GM23338 (cell line): ENCODE measurements around the gene PIP5K1C. TPM values are rescaled to one million over a fixed set of nuclear protein-coding genes. Genes with fewer than 3 reads are reported as not detected.

Experiments
- ATAC-seq: fragments of 200-7000 bp; cut with Tn5 transposase; 3 replicates; pipeline ENCODE4 v1.9.1; 2020
- DNase-seq: peaks from one replicate; pipeline ENCODE4 v3.0.0-alpha.2; 2015; ENCODE audit warnings: low spot score
- H2AFZ ChIP-seq: fragments of 200-600 bp; sonication (generic); 2 replicates; pipeline ENCODE4 v1.8.0; 2016; ENCODE audit warnings: antibody characterized with exemption, mild to moderate bottlenecking, moderate library complexity
- H3F3A ChIP-seq: fragments of 200-600 bp; sonication (generic); replicated peaks from 2 replicates; pipeline ENCODE4 v1.8.0; 2017; ENCODE audit warnings: antibody characterized with exemption, mixed run types, low read depth
- H3K27ac ChIP-seq: fragments of 200-600 bp; sonication (generic); 2 replicates; pipeline ENCODE4 v1.6.1; 2016; ENCODE audit warnings: low read depth
- H3K27me3 ChIP-seq: fragments of 200-600 bp; sonication (generic); 2 replicates; pipeline ENCODE4 v1.8.0; 2016; ENCODE audit warnings: mild to moderate bottlenecking, mixed run types, moderate library complexity; ENCODE audit not compliant: insufficient read depth
- H3K36me3 ChIP-seq: fragments of 200-600 bp; sonication (generic); 2 replicates; pipeline ENCODE4 v1.8.0; 2016; ENCODE audit warnings: mild to moderate bottlenecking; ENCODE audit not compliant: insufficient read depth
- H3K4me1 ChIP-seq: fragments of 200-600 bp; sonication (generic); 2 replicates; pipeline ENCODE4 v1.8.0; 2016; ENCODE audit warnings: mild to moderate bottlenecking, moderate library complexity; ENCODE audit not compliant: insufficient read depth
- H3K4me2 ChIP-seq: fragments of 200-600 bp; sonication (generic); 2 replicates; pipeline ENCODE4 v1.7.1; 2017; ENCODE audit warnings: mixed run types
- H3K4me3 ChIP-seq: fragments of 200-600 bp; sonication (generic); 2 replicates; pipeline ENCODE4 v1.6.1; 2016; ENCODE audit warnings: mixed run types
- H3K79me2 ChIP-seq: fragments of 200-600 bp; sonication (generic); replicated peaks from 2 replicates; pipeline ENCODE4 v1.8.0; 2017; ENCODE audit warnings: mild to moderate bottlenecking; ENCODE audit not compliant: insufficient read depth
- H3K9me2 ChIP-seq: fragments of 200-600 bp; sonication (generic); 2 replicates; pipeline ENCODE4 v1.8.0; 2017; ENCODE audit not compliant: insufficient read depth
- H4K20me1 ChIP-seq: fragments of 200-600 bp; sonication (generic); replicated peaks from 2 replicates; pipeline ENCODE4 v1.8.0; 2017; ENCODE audit warnings: mild to moderate bottlenecking; ENCODE audit not compliant: insufficient read depth
- H3K27ac Mint-ChIP-seq: 2 replicates; pipeline ENCODE4 v1.8.0; 2020; ENCODE audit warnings: inconsistent platforms, mild to moderate bottlenecking, moderate library complexity, mixed read lengths
- H3K27me3 Mint-ChIP-seq: 3 replicates; pipeline ENCODE4 v1.8.0; 2022; ENCODE audit warnings: low read depth, mild to moderate bottlenecking, moderate library complexity, mixed read lengths, inconsistent platforms; ENCODE audit not compliant: insufficient read depth, poor library complexity
- H3K36me3 Mint-ChIP-seq: 3 replicates; pipeline ENCODE4 v1.8.0; 2021; ENCODE audit warnings: low read depth, mild to moderate bottlenecking, inconsistent platforms, moderate library complexity, mixed read lengths
- H3K4me1 Mint-ChIP-seq: 3 replicates; pipeline ENCODE4 v1.8.0; 2020; ENCODE audit warnings: mild to moderate bottlenecking, inconsistent platforms, mixed read lengths
- H3K4me3 Mint-ChIP-seq: 3 replicates; pipeline ENCODE4 v1.8.0; 2021; ENCODE audit warnings: moderate library complexity, mild to moderate bottlenecking, inconsistent platforms, mixed read lengths
- H3K9me3 Mint-ChIP-seq: 3 replicates; pipeline ENCODE4 v1.8.0; 2020; ENCODE audit warnings: moderate library complexity, mild to moderate bottlenecking, inconsistent platforms, mixed read lengths
- EZH2phosphoT487 ChIP-seq: fragments of 200-600 bp; sonication (generic); IDR thresholded peaks from one replicate; pipeline ENCODE4 v1.8.1; 2018; ENCODE audit warnings: antibody characterized with exemption; ENCODE audit not compliant: unreplicated experiment
- JUNB ChIP-seq: IDR thresholded peaks from one replicate; pipeline ENCODE4 v1.6.1; 2016; ENCODE audit warnings: antibody characterized with exemption; ENCODE audit not compliant: unreplicated experiment
- NANOG ChIP-seq: IDR thresholded peaks from 2 replicates; pipeline ENCODE4 v1.6.1; 2016; ENCODE audit warnings: antibody characterized with exemption, borderline replicate concordance
- STAT1 ChIP-seq: IDR thresholded peaks from one replicate; pipeline ENCODE4 v1.6.1; 2016; ENCODE audit warnings: antibody characterized with exemption; ENCODE audit not compliant: unreplicated experiment
- ZNF331 ChIP-seq: fragments of 250-450 bp; sonication (Bioruptor Pico); IDR thresholded peaks from 2 replicates; pipeline ENCODE4 v1.5.0; 2020; ENCODE audit warnings: low read depth, mild to moderate bottlenecking, moderate library complexity
- polyA plus RNA-seq: library from polyadenylated mRNA; unstranded; fragments of >200 nt; fragmentation: Nextera tagmentation; extraction: Ambion mirVana; gene quantifications from 2 replicates; pipeline ENCODE4 v1.2.1, GENCODE V29; 2016
- total RNA-seq: library from RNA; depleted of rRNA; stranded (reverse); fragments of >200 nt; shearing (Covaris generic); gene quantifications from 2 replicates; pipeline ENCODE4 v1.2.3, GENCODE V29; 2014
- TF ChIP-seq, protein P1 (sequence below), 2 experiments: fragments of 200-600 bp in 1 of 2; sonication (generic) in 1 of 2; conservative IDR thresholded peaks; 2 replicates each; pipeline versions ENCODE4 v1.5.1 to v1.6.1; 2016 to 2017; ENCODE audit warnings: antibody characterized with exemption in 2 of 2, low read depth in 2 of 2, mild to moderate bottlenecking in 2 of 2, moderate library complexity in 1 of 2
- TF ChIP-seq, protein P2 (sequence below): IDR thresholded peaks from 2 replicates; pipeline ENCODE4 v1.6.1; 2016; ENCODE audit warnings: antibody characterized with exemption

Gene PIP5K1C
- total and polyA plus RNA-seq, 2 experiments from 2014 or later = 11.8 to 46.7 TPM

DNA sequence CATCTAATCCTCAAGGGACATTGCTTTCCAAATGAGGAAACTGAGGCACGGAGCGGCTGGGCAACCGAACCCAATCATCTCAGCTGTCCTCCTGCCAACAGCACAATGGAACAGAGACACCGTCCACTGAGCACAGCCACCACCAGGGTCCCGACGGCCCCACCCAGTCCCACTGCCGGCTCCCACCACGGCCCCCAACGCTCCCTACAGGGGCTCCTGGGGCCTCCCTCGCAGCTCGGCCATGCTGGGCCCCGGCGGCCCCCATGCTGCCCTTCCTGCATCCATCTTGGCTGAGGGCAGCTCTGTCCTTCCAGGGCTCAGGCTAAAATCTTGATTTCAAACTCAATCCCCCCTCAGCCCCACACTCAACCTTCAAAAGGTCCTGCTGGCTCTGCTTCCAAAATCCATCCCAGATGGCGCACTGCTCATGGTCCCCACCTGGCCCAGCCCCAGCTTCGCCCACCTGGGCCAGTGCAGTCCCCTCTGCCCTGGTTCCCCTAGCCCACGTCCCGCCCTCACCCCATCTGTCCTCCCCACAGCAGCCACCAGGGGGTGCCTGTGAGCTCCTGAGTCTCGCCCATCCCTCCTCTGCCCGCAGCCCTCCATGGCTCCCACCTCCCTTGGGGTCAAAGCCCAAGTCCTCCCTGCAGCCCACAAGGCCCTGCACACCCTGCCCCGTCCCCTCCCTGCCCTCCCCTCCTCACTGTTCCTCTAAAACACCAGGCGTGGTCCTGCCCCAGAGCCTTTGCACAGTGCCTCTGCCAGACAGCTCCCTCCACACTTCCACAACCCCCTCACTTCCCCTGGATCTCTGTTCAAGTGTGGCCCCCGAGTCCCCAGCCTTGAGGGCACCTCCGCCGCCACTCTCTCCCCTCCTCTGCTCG lies 7.9 kb downstream of the PIP5K1C start:
- DNase-seq = no peak
- no peaks in the 10 kb centered on the region for H3K36me3 ChIP-seq
- peaks cover 7% of the 10 kb centered on the region for H4K20me1 ChIP-seq
- no peaks in the 10 kb centered on the region for H3K9me2 ChIP-seq
- no peak for TF ChIP-seq JUNB
- TF ChIP-seq, protein P1, sequence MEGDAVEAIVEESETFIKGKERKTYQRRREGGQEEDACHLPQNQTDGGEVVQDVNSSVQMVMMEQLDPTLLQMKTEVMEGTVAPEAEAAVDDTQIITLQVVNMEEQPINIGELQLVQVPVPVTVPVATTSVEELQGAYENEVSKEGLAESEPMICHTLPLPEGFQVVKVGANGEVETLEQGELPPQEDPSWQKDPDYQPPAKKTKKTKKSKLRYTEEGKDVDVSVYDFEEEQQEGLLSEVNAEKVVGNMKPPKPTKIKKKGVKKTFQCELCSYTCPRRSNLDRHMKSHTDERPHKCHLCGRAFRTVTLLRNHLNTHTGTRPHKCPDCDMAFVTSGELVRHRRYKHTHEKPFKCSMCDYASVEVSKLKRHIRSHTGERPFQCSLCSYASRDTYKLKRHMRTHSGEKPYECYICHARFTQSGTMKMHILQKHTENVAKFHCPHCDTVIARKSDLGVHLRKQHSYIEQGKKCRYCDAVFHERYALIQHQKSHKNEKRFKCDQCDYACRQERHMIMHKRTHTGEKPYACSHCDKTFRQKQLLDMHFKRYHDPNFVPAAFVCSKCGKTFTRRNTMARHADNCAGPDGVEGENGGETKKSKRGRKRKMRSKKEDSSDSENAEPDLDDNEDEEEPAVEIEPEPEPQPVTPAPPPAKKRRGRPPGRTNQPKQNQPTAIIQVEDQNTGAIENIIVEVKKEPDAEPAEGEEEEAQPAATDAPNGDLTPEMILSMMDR (conservative IDR thresholded peaks at IDR 0.05; ENCODE audit: low read depth in 2 of 2) = peak; percentile 62 to 73
- no peak for TF ChIP-seq ZNF331 (CRISPR knock-in tag)
- Mint-ChIP-seq H3K27me3 (peaks cover 9% of the 10 kb centered on the region), H3K9me3 (no peaks in the 10 kb centered on the region), H3K27ac (no peak overlapping the region), H3K4me3 (no peak overlapping the region), H3K4me1 (peaks cover 7% of the 10 kb centered on the region), H3K36me3 (peaks cover 5% of the 10 kb centered on the region; the same call in 2 of the 3 replicates)
- peaks cover 9% of the 10 kb centered on the region; the same call in 1 of the 2 replicates for H3F3A ChIP-seq
- peaks cover 68% of the 10 kb centered on the region for H3K79me2 ChIP-seq
- no peak overlapping the region for H3K4me2 ChIP-seq
- ATAC-seq = peak; percentile 28
- H3K27me3 ChIP-seq = no peaks in the 10 kb centered on the region
- no peak overlapping the region for H2AFZ ChIP-seq
- no peak overlapping the region for H3K27ac ChIP-seq
- no peak overlapping the region for H3K4me3 ChIP-seq
- H3K4me1 ChIP-seq = peaks cover 8% of the 10 kb centered on the region; the same call in 1 of the 2 replicates

DNA sequence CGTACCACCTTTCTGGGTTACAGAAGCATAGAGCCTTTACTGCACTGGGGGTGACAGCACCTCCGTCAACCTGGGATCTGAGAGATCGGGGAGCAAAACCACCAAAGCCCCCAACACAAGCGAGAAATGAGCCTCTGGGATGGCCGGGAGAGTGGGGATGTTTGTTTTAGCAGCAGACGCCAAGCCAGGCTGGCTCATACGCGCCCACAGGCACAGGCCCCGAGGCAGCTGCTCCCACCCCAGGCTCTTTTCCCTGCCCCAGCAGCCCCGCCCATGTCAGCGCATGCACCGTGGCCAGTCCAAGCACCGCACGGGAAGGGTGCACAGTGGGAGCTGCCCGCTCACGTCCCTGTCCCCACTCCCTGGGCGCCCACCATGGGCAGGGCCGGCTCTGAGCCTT lies 8.5 kb downstream of the PIP5K1C start:
- Histone ChIP-seq H4K20me1 (peaks cover 11% of the 10 kb centered on the region), H3K36me3 (no peaks in the 10 kb centered on the region), H3K79me2 (peaks cover 67% of the 10 kb centered on the region), H2AFZ (no peak overlapping the region), H3F3A (peaks cover 13% of the 10 kb centered on the region; the same call in 1 of the 2 replicates), H3K4me3 (no peak overlapping the region), H3K27me3 (no peaks in the 10 kb centered on the region), H3K9me2 (no peaks in the 10 kb centered on the region), H3K4me2 (no peak overlapping the region), H3K27ac (no peak overlapping the region), H3K4me1 (peaks cover 14% of the 10 kb centered on the region; the same call in 1 of the 2 replicates)
- Mint-ChIP-seq H3K27ac (no peak overlapping the region), H3K9me3 (no peaks in the 10 kb centered on the region), H3K4me1 (peaks cover 13% of the 10 kb centered on the region), H3K4me3 (no peak overlapping the region), H3K36me3 (peaks cover 5% of the 10 kb centered on the region; the same call in 2 of the 3 replicates), H3K27me3 (peaks cover 14% of the 10 kb centered on the region)
- no peak for ATAC-seq
- DNase-seq = no peak
- TF ChIP-seq EZH2phosphoT487 = no peak
- no peak for TF ChIP-seq NANOG

DNA sequence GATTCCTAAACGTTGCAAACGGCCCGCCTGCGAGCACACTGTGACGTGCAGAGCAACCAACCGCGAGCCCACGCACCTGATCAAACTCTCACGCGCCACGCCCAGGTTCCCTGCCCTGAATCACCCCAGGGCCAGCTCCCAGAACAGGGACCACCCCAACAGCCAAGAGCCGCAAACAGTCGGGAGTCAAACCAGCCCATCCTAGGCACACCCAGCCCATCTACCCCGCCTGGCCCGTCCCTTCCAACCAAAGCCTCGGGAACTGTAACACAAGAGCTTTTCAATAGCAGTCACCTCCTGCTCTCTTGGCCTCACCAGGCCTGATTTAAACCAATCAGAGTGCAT lies 8.9 kb downstream of the PIP5K1C start:
- DNase-seq (no peak), ATAC-seq (no peak)
- no peaks in the 10 kb centered on the region for H3K9me3 Mint-ChIP-seq
- H3K36me3 ChIP-seq = no peaks in the 10 kb centered on the region
- peaks cover 14% of the 10 kb centered on the region; the same call in 1 of the 2 replicates for H3F3A ChIP-seq
- H3K27me3 ChIP-seq = no peaks in the 10 kb centered on the region
- no peak overlapping the region for H2AFZ ChIP-seq
- peaks cover 16% of the 10 kb centered on the region for H3K27me3 Mint-ChIP-seq
- H3K4me1 ChIP-seq = peaks cover 14% of the 10 kb centered on the region; the same call in 1 of the 2 replicates
- H3K27ac ChIP-seq = no peak overlapping the region
- H3K27ac Mint-ChIP-seq = no peak overlapping the region
- peaks cover 69% of the 10 kb centered on the region for H3K79me2 ChIP-seq
- H3K4me3 ChIP-seq = no peak overlapping the region
- no peak overlapping the region for H3K4me3 Mint-ChIP-seq
- peaks cover 5% of the 10 kb centered on the region; the same call in 2 of the 3 replicates for H3K36me3 Mint-ChIP-seq
- no peaks in the 10 kb centered on the region for H3K9me2 ChIP-seq
- no peak overlapping the region for H3K4me2 ChIP-seq
- peaks cover 13% of the 10 kb centered on the region for H3K4me1 Mint-ChIP-seq
- H4K20me1 ChIP-seq = peaks cover 12% of the 10 kb centered on the region
- TF ChIP-seq, protein P2, sequence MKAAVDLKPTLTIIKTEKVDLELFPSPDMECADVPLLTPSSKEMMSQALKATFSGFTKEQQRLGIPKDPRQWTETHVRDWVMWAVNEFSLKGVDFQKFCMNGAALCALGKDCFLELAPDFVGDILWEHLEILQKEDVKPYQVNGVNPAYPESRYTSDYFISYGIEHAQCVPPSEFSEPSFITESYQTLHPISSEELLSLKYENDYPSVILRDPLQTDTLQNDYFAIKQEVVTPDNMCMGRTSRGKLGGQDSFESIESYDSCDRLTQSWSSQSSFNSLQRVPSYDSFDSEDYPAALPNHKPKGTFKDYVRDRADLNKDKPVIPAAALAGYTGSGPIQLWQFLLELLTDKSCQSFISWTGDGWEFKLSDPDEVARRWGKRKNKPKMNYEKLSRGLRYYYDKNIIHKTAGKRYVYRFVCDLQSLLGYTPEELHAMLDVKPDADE = no peak
- TF ChIP-seq ZNF331 (CRISPR knock-in tag) (no peak), STAT1 (no peak)
- TF ChIP-seq, protein P1 (conservative IDR thresholded peaks at IDR 0.05; ENCODE audit: low read depth in 2 of 2) = no peak
